H9 (cell line): ENCODE data around the gene SRRM2. TPM values are rescaled to one million over a fixed set of nuclear protein-coding genes. Genes with fewer than 3 reads are reported as not detected.

ENCODE experiments used
- DNase-seq: peaks from one replicate; pipeline ENCODE4 v3.0.0-alpha.2; 2017
- H2AFZ ChIP-seq: one replicate; pipeline ENCODE4 v1.6.1; 2013; ENCODE audit warnings: mild to moderate bottlenecking, low read length, control low read depth, moderate library complexity
- H2AK5ac ChIP-seq: 2 replicates; pipeline ENCODE4 v1.6.1; 2013; ENCODE audit warnings: low read length, control low read depth, mixed read lengths; ENCODE audit not compliant: insufficient read length
- H2BK120ac ChIP-seq: one replicate; pipeline ENCODE4 v1.6.1; 2013; ENCODE audit warnings: low read depth, mild to moderate bottlenecking, low read length, control low read depth, inconsistent platforms; ENCODE audit not compliant: poor library complexity, severe bottlenecking
- H2BK12ac ChIP-seq: 2 replicates; pipeline ENCODE4 v1.6.1; 2013; ENCODE audit warnings: low read length, control low read depth, mixed read lengths, low read depth; ENCODE audit not compliant: insufficient read length
- H2BK15ac ChIP-seq: 2 replicates; pipeline ENCODE4 v1.6.1; 2013; ENCODE audit warnings: low read depth, low read length, control low read depth
- H2BK20ac ChIP-seq: one replicate; pipeline ENCODE4 v1.6.1; 2013; ENCODE audit warnings: low read depth, mild to moderate bottlenecking, low read length, control low read depth, inconsistent platforms; ENCODE audit not compliant: poor library complexity, severe bottlenecking
- H2BK5ac ChIP-seq: 2 replicates; pipeline ENCODE4 v1.6.1; 2013; ENCODE audit warnings: low read length, control low read depth, mixed read lengths; ENCODE audit not compliant: insufficient read length
- H3K14ac ChIP-seq: 2 replicates; pipeline ENCODE4 v1.6.1; 2013; ENCODE audit warnings: low read length, control low read depth; ENCODE audit not compliant: insufficient read depth
- H3K18ac ChIP-seq: 2 replicates; pipeline ENCODE4 v1.6.1; 2013; ENCODE audit warnings: low read depth, mild to moderate bottlenecking, mixed read lengths, low read length, control low read depth; ENCODE audit not compliant: insufficient read length
- H3K23ac ChIP-seq: 2 replicates; pipeline ENCODE4 v1.6.1; 2013; ENCODE audit warnings: low read length, control low read depth, mixed read lengths, low read depth; ENCODE audit not compliant: insufficient read length
- H3K23me2 ChIP-seq: 2 replicates; pipeline ENCODE4 v1.6.1; 2013; ENCODE audit warnings: low read depth, mild to moderate bottlenecking, mixed read lengths, low read length, control low read depth; ENCODE audit not compliant: insufficient read length, poor library complexity, severe bottlenecking
- H3K27ac ChIP-seq: 2 replicates; pipeline ENCODE4 v1.5.1; 2013; ENCODE audit warnings: low read length, control low read depth, mixed read lengths, low read depth; ENCODE audit not compliant: insufficient read length
- H3K27me3 ChIP-seq: 2 replicates; pipeline ENCODE4 v1.6.1; 2013; ENCODE audit warnings: low read length, control low read depth, inconsistent platforms; ENCODE audit not compliant: insufficient read depth
- H3K4ac ChIP-seq: 2 replicates; pipeline ENCODE4 v1.6.1; 2013; ENCODE audit warnings: low read depth, mild to moderate bottlenecking, control low read depth, inconsistent platforms, low read length, moderate library complexity
- H3K4me1 ChIP-seq: 2 replicates; pipeline ENCODE4 v1.6.1; 2013; ENCODE audit warnings: low read length, control low read depth, inconsistent platforms; ENCODE audit not compliant: insufficient read depth
- H3K4me2 ChIP-seq: 2 replicates; pipeline ENCODE4 v1.6.1; 2013; ENCODE audit warnings: low read length, control low read depth, mixed read lengths; ENCODE audit not compliant: insufficient read length, insufficient read depth
- H3K56ac ChIP-seq: 2 replicates; pipeline ENCODE4 v1.6.1; 2013; ENCODE audit warnings: low read depth, mild to moderate bottlenecking, mixed read lengths, low read length, control low read depth; ENCODE audit not compliant: insufficient read length
- H3K79me1 ChIP-seq: 2 replicates; pipeline ENCODE4 v1.6.1; 2013; ENCODE audit warnings: low read depth, mild to moderate bottlenecking, moderate library complexity, low read length, control low read depth, inconsistent platforms; ENCODE audit not compliant: insufficient read depth, poor library complexity, severe bottlenecking
- H3K79me2 ChIP-seq: 2 replicates; pipeline ENCODE4 v1.6.1; 2013; ENCODE audit warnings: low read length, control low read depth, inconsistent platforms; ENCODE audit not compliant: insufficient read depth
- H3K9ac ChIP-seq: 2 replicates; pipeline ENCODE4 v1.6.1; 2013; ENCODE audit warnings: low read length, control low read depth, mixed read lengths; ENCODE audit not compliant: insufficient read length; ENCODE audit errors: extremely low read depth
- H3K9me3 ChIP-seq: one replicate; pipeline ENCODE4 v1.6.1; 2013; ENCODE audit warnings: low read depth, low read length, inconsistent platforms; ENCODE audit not compliant: control insufficient read depth
- H3T11ph ChIP-seq: one replicate; pipeline ENCODE4 v1.6.1; 2013; ENCODE audit warnings: mild to moderate bottlenecking, low read length, control low read depth, inconsistent platforms
- H4K20me1 ChIP-seq: one replicate; pipeline ENCODE4 v1.6.1; 2013; ENCODE audit not compliant: control insufficient read depth, insufficient read length, insufficient read depth
- H4K5ac ChIP-seq: 2 replicates; pipeline ENCODE4 v1.6.1; 2013; ENCODE audit warnings: low read depth, mild to moderate bottlenecking, mixed read lengths, low read length, control low read depth; ENCODE audit not compliant: insufficient read length
- H4K8ac ChIP-seq: replicated peaks from 2 replicates; pipeline ENCODE4 v1.6.1; 2013; ENCODE audit warnings: low read length, control low read depth, mixed read lengths, low read depth; ENCODE audit not compliant: insufficient read length
- H4K91ac ChIP-seq: 2 replicates; pipeline ENCODE4 v1.6.1; 2013; ENCODE audit warnings: low read depth, mild to moderate bottlenecking, moderate library complexity, mixed read lengths, low read length, control low read depth; ENCODE audit not compliant: insufficient read length
- H3K27ac Mint-ChIP-seq, 3 experiments: 2 replicates in 2 of 3; 3 replicates in 1 of 3; pipeline ENCODE4 v1.8.0; 2020 to 2021; ENCODE audit warnings: mixed read lengths in 3 of 3, mild to moderate bottlenecking in 1 of 3, moderate library complexity in 1 of 3
- H3K27me3 Mint-ChIP-seq: 2 replicates; pipeline ENCODE4 v1.8.0; 2021; ENCODE audit warnings: low read depth, mild to moderate bottlenecking, moderate library complexity, mixed read lengths
- H3K36me3 Mint-ChIP-seq, 3 experiments: 2 replicates in 2 of 3; 3 replicates in 1 of 3; pipeline ENCODE4 v1.8.0; 2020 to 2021; ENCODE audit warnings: low read depth in 3 of 3, mixed read lengths in 3 of 3; ENCODE audit not compliant: insufficient read depth in 1 of 3
- H3K4me1 Mint-ChIP-seq, 2 experiments: 2 replicates each; pipeline ENCODE4 v1.8.0; 2020; ENCODE audit warnings: mixed read lengths in 2 of 2
- H3K4me3 Mint-ChIP-seq, 2 experiments: 2 replicates in 1 of 2; 3 replicates in 1 of 2; pipeline ENCODE4 v1.8.0; 2020 to 2021; ENCODE audit warnings: mild to moderate bottlenecking in 2 of 2, mixed read lengths in 2 of 2, moderate library complexity in 1 of 2
- H3K9me3 Mint-ChIP-seq, 2 experiments: 2 replicates in 1 of 2; 3 replicates in 1 of 2; pipeline ENCODE4 v1.8.0; 2020; ENCODE audit warnings: mild to moderate bottlenecking in 2 of 2, mixed read lengths in 2 of 2, moderate library complexity in 1 of 2
- CTCF ChIP-seq: fragments of 200-600 bp; sonication (generic); conservative IDR thresholded peaks from 3 replicates; pipeline ENCODE4 v1.8.0; 2021; ENCODE audit warnings: antibody characterized with exemption, mild to moderate bottlenecking
- WGBS: extraction: QIAGEN DNeasy Blood & Tissue Kit; methylation state at CpG from one replicate; pipeline ENCODE4 v1.1.7; 2013; ENCODE audit warnings: missing lambda C conversion rate, low lambda C conversion rate, mixed read lengths; ENCODE audit not compliant: insufficient read length; ENCODE audit errors: extremely low coverage; 5-methylcytosine and 5-hydroxymethylcytosine counted together
- total RNA-seq: library from RNA; stranded (reverse); gene quantifications from 2 replicates; pipeline ENCODE4 v1.2.1, GENCODE V29; 2021

Gene SRRM2
- total RNA-seq, 1 experiment from 2014 or later = 694 TPM

GRCh38 chr16:2776500-2777139 lies 24.2 kb downstream of the SRRM2 start:
- no peak for DNase-seq
- peak overlapping the region; percentile 77 for H3K9ac ChIP-seq
- H3K79me2 ChIP-seq = peaks cover 9% of the 10 kb centered on the region; the same call in 1 of the 2 replicates
- no peak overlapping the region for H2AFZ ChIP-seq
- H3K23ac ChIP-seq = no peak overlapping the region
- no peak overlapping the region for H4K8ac ChIP-seq
- peaks cover 14% of the 10 kb centered on the region for H3K23me2 ChIP-seq
- H3K56ac ChIP-seq = no peak overlapping the region
- no peak overlapping the region for H2BK5ac ChIP-seq
- peak overlapping the region; percentile 49 for H3K18ac ChIP-seq
- no peak for TF ChIP-seq CTCF
- no peak overlapping the region for H4K5ac ChIP-seq
- WGBS = no CpG with 5 or more reads among the region's 72 CpGs
- H2BK20ac ChIP-seq = no peak overlapping the region
- no peaks in the 10 kb centered on the region for H4K20me1 ChIP-seq
- no peak overlapping the region for H3T11ph ChIP-seq
- H4K91ac ChIP-seq = no peak overlapping the region
- H3K4me1 ChIP-seq = no peaks in the 10 kb centered on the region
- H3K27me3 ChIP-seq = no peaks in the 10 kb centered on the region
- H3K9me3 ChIP-seq = no peaks in the 10 kb centered on the region
- H2BK12ac ChIP-seq = no peak overlapping the region
- H3K14ac ChIP-seq = peak overlapping the region; percentile 84
- peak overlapping the region; percentile 96 to 99 for H3K4me3 Mint-ChIP-seq
- peaks cover 6% of the 10 kb centered on the region for H3K79me1 ChIP-seq
- H3K4me2 ChIP-seq = peak overlapping the region; percentile 98
- no peak overlapping the region for H2AK5ac ChIP-seq
- H3K4me1 Mint-ChIP-seq = peaks cover 26 to 32% of the 10 kb centered on the region in 2 experiments
- peaks cover 4% of the 10 kb centered on the region for H3K27me3 Mint-ChIP-seq
- peak overlapping the region; percentile 94 to 97 (median 97) for H3K27ac Mint-ChIP-seq
- H2BK15ac ChIP-seq = no peak overlapping the region
- H3K27ac ChIP-seq = no peak overlapping the region
- no peak overlapping the region for H2BK120ac ChIP-seq
- H3K9me3 Mint-ChIP-seq = peaks cover 0 to 3% of the 10 kb centered on the region in 2 experiments; a peak in 2 of 5 replicates
- H3K4ac ChIP-seq = no peak overlapping the region
- peaks cover 11 to 51% (median 40%) of the 10 kb centered on the region in 3 experiments for H3K36me3 Mint-ChIP-seq
